GM19193 (cell line): ENCODE measurements around the gene CDHR3.

Experiments
- POLR2A ChIP-seq: IDR thresholded peaks from 4 replicates; pipeline ENCODE4 v1.6.1; 2011; ENCODE audit not compliant: insufficient read depth, insufficient read length; ENCODE audit errors: extremely low read depth

Gene CDHR3

DNA sequence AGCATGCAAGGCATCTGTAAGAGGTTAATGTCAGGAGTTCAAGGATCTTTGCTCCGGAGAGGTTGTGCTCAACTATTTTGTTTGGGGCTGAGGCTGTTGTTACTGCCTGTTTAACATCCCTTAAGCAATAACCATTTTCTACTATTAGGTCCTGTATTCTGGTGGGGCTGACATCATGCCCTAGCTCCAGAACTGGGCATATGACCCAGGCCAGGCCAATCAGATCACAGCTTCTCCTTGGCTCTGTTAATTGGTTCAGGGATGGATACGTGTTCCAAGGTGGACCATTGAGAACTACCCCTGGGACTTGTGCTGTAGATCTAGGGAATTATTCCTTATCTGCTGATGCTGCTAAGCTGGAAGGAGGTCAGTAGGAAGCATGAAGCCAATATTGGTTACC lies 82.1 kb downstream of the CDHR3 start:
- TF ChIP-seq POLR2A: no peak

DNA sequence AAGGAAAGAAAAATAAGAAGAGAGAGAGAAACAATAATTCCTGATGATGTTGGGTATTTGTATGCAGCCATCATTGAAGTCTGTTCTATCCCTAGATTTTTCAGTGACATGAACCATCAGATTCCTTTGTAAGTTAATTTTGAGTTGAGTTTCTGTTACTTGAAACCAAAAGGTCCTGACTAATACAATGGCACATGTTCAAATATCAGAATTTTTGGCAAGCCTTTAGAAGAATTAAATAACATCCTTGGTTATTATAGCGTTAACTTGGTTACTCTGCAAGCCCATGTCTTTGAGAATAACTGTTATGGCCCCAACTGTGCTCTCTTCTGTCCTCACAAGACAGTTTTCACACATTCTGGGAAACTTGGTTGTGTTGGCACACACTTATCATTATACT lies 82.5 kb downstream of the CDHR3 start:
- no peak for TF ChIP-seq POLR2A

DNA sequence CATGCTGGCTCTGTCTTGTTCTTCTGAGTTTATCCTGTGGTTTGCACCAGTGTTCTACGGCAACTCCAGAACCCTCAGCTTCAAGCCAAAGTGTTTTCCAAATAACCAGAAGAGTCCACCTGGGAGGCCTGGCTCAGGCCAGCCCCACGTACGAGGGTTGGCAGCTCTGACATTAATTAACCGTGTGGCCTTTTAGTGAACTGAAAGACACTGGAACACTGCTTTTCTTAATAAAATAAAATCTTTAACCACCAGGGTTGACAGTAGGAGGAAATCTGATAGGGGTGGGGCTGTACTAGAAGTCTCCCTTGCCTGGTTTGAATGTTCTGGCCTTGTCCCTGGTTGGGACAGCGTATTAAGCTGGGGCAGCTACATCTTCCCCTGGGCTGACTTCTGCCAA lies 84.1 kb downstream of the CDHR3 start:
- no peak for TF ChIP-seq POLR2A

DNA sequence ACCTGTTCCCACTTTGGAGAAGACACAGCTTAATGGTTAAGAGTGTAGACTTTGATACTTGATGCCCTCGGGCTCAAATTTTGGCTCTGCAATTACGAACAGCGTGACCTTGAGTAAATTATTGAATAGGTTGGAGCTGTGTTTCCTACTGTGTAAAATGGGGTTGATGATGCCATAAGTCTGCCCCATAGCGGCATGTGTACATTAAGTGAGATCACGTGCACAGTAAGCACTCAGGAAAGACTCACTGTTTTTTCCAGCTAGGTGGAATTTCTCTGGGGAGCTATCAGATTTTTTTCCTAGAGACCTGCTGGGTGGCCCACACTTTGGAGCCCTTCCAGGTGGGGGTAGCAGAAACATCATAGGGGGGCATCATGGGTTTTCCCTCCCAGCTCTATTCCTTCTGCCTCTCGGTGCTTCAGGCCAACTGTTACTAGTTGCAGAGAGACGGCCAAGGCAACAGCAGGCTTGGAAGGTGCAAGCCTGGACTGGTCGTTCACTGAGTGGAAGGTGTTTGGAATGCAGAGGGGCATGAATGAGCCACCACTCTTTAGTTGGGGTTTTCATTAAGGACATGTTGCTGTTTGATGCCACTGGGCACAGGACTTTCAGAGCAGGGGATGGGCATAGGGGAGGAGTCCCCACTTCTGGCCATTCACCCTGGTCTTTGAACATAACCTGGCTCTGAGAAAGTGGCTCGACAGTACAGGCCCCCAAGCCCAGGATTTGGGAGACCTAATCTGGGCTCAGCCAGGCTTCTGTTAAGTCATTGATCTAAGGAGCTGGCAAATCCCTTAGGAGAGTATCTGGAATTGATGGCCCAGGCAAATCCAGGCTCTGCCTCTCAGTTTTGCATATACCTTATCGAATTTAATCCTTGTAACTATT lies 85.0 kb downstream of the CDHR3 start:
- no peak for TF ChIP-seq POLR2A

DNA sequence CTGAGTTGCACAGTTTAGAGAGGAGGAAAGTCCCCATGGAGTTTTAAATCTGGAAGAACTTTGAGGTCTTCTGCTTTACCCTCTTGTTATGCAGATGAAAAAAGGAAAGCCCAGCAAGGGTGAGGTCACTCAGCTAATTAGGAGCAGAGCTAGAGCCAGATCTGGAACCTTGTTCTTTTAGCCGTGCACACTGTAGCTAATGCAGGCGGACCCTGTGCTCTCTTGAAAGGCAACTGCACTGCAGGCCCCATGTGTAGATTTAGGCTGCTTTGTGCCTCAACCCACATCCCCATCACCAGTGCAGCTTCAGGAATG lies 85.6 kb downstream of the CDHR3 start:
- no peak for TF ChIP-seq POLR2A

DNA sequence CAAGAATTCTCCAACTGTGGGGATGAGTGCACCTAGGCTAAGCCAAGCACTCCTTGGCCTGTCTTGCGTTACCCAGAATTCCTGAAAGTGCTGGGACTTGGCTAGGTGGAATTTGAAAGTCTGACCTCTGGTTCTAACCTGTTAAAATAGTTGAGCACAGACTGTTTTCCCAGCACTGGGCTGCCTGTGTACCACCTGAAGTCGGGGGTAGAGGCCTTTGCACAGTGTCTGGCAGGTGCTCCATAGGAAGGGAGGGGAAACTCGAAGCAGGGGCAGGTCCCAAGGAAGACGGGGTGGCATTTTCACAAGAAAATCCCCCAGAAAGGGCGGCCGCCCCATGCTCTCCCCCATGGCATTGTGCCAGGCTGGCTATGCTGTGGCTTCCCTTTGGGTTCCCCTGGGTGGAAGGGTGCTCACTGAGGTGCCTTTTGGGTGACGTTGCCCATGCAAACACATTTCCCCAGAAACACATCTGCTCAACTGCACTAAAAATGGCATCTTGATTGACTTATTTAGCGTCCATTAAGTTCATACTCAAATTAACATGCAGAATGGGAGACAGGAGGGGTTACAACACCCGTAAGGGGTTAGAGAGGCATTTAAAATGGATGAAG lies 86.2 kb downstream of the CDHR3 start:
- no peak for TF ChIP-seq POLR2A

DNA sequence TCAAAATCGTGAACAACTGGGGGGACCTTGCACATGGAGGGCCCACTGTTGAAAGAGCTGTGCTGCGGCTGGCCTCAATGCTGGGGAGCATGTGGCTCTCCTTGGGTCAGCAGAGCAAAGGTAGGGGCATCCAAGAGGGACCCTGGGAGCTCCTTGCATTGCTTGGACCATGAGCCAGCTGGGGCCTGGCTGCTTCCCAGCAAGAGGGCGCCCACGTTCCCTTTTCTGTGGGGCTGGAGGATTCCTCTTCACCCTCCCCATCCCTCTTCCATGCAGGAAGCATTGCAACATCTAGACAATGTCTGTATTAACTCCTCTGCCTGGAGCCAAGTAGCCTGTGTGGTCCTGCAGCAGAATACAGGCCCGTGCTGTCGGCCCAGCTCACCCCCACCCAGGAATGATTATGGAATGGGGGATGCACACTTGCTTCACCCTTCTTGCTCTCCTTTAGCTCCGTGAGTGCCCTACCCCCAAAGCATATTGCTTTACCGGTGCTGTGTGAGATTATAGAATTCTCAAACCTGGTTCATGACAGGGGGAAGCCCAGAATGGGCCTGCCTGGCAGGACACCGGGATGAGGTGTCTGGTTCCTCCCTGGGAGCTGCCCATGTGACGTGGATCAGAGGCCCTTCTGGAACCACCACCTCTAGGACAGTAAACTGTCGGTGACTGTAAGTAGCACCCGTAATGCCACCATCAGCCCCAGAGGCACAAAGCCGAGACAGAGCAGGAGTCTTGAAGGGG lies 87.1 kb downstream of the CDHR3 start:
- no peak for TF ChIP-seq POLR2A

DNA sequence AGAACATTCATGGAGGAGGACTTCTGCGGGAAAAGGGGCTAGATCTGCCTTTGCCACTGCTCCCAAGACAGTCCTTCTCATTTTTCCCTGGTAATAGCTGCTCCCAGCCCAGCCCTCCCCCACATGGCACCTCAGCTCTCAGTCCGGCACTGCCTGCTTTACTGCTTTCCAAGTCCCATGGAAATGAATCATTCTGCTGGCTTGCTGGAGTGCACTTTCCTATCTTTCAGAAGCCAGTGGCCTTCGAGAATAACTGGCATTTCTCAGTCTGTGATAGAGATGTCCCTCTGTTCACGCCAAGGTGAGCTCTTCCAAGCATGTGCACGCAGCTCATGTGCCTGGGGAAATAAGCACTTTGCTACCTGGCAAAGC lies 87.7 kb downstream of the CDHR3 start:
- TF ChIP-seq POLR2A: no peak

DNA sequence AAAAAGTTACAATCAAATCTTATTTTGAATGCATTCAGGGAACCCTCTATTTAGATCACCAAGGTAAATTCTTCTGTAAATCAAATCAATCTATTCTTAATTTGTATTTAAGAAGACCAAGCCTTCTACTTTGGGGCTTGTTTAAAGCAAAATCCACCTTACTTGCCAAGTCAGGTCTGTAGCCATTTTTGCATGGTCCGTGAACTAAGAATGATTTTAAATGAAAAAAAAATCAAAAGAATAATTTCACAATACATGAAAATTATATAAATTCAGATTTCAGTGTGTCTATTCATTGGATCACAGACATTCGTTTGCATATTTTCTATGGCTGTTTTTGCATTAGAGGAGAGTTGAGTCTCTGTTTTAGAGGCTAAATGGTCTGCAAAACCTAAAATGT lies 89.6 kb downstream of the CDHR3 start:
- no peak for TF ChIP-seq POLR2A

DNA sequence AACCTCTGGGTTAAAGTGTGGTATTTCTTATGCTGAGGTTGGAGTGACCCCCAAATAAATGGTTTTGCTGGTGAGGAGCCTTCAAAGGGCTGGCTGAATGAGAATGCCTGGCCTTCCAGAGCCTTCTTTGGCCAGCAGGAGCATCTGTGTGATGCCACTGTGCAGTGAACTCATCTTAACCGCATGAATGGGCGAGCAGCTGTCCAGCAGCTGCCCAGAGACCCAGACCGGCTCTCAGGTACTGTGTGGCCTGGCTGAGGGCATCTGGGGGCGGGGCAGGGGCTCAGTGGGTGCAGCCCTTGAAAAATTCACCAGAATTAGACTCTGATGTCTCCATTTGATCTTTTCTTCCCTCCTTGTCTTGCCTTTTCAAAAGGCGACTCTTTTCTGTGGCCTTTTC lies 90.0 kb downstream of the CDHR3 start:
- TF ChIP-seq POLR2A: no peak

DNA sequence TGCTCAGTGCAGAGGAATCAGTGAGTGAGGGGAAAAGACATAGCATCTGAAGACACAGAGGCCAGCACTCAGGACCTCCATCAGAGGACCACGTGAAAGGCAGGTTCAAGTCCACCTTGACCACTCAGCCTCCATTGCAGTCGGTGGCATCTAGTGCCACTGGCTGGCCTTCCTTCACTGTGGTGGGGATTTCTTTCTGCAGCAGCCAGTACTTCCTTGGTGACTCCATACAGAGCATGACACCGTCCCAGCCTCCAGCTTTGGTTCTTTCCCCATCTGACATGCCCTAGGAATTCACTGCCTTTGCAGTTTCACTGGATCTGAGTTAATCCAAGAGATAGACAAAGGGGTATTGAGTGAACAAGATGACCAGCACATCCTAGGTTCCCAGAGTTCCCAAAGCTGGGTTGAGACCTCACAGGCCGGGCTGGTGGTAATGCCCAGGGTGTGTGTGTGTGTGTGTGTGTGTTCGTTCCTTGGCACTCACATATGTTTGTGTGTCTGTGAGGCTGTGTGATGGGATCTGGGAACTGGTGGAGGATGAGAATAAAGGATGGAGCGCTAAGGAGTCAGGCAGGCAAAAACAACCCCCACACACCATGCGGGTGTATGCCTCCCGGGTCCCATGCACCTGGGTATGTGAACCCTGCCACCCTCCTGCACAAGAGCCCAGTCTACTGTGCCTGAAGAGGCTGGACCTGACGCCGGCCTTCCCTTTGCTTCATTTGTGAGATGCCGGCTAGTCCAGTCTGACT lies 91.3 kb downstream of the CDHR3 start:
- TF ChIP-seq POLR2A: no peak

DNA sequence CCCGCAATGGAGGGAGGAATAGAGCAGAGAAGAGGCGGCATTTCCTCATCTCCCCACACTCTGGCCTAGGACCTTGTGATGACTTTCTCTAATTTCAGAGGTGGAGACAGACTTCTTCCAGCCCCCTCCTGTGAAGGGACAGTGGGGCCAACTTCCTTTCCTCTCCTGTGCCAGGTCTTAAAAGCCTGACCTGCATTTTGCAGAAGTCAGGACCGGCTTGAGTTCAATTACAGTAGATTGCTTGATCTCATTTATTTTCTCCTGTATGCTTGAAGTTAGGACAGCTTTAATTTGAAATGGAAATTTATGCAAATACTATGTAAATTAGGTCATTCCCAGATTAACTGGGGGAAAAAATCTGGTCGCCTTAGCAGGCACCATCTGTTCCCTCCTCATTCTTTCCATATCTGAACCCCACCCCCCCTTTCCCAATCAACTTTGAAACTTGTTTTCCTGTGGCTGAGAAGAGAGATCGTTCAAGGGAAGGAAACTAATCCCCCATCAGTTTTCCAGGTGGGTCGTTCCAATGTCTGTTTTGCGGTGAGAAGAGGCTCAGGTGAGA lies 92.0 kb downstream of the CDHR3 start:
- no peak for TF ChIP-seq POLR2A

DNA sequence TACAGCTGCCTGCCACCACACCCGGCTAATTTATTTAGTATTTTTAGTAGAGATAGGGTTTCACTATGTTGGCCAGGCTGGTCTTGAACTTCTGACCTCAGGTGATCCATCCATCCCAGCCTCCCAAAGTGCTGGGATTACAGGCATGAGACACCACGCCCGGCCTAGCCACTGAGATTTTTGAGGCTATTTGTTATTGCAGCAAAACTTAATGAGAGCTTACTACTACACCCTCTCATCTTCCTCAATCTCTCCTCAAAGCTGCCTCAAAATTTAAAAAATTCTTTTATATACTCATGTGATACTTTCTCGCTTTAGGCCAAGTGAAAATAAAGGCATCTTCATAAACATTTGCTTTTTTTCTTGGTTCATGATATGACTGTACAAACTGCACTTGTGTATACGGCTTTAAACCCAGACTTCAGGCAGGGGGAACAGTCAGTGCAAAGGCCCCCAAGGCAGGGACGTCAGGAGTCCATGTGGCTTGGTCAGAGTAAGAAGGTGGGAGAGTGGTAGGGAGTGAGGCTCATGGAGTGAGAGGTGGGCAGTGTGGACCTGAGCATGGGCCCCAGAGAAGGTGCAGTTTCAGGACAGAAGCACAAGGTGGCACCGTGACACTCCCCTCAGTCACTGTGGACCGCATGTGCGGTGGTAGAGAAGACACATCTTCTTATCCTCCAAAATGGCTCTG lies 93.6 kb downstream of the CDHR3 start:
- TF ChIP-seq POLR2A: no peak
